ENCODE measurements around the gene CEPT1. TPM values are rescaled to one million over a fixed set of nuclear protein-coding genes. Genes with fewer than 3 reads are reported as not detected.
"Not testable (repeated sequence)": the region's sequence is repeated elsewhere in the genome, so short reads cannot be mapped to it uniquely, and the experiment has no call there.

The CEPT1 gene
- 10 to 100 TPM; 38.6 to 61.0 (median 40.2) TPM for total RNA-seq

GRCh38 chr1:111139956-111140679 is at the start of gene CEPT1, which contains the start of gene DRAM2:
CEPT1 (plus strand) TSS chr1:111140223; CDS start chr1:111147715, 7,492 bp downstream.
DRAM2 (minus strand) TSS chr1:111140093; CDS start chr1:111131554, 8,539 bp downstream.
- ATAC-seq (ENCODE audit: low FRiP score) (peak; percentile 96), DNase-seq (ENCODE audit: low spot score) (peak; percentile 97)
- TF ChIP-seq, protein P1, sequence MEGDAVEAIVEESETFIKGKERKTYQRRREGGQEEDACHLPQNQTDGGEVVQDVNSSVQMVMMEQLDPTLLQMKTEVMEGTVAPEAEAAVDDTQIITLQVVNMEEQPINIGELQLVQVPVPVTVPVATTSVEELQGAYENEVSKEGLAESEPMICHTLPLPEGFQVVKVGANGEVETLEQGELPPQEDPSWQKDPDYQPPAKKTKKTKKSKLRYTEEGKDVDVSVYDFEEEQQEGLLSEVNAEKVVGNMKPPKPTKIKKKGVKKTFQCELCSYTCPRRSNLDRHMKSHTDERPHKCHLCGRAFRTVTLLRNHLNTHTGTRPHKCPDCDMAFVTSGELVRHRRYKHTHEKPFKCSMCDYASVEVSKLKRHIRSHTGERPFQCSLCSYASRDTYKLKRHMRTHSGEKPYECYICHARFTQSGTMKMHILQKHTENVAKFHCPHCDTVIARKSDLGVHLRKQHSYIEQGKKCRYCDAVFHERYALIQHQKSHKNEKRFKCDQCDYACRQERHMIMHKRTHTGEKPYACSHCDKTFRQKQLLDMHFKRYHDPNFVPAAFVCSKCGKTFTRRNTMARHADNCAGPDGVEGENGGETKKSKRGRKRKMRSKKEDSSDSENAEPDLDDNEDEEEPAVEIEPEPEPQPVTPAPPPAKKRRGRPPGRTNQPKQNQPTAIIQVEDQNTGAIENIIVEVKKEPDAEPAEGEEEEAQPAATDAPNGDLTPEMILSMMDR (IDR thresholded peaks at IDR 0.05): no peak

GRCh38 chr1:111095421-111095820 is 44.6 kb upstream of the CEPT1 start:
- ATAC-seq (ENCODE audit: low FRiP score): not testable (repeated sequence)

DNA sequence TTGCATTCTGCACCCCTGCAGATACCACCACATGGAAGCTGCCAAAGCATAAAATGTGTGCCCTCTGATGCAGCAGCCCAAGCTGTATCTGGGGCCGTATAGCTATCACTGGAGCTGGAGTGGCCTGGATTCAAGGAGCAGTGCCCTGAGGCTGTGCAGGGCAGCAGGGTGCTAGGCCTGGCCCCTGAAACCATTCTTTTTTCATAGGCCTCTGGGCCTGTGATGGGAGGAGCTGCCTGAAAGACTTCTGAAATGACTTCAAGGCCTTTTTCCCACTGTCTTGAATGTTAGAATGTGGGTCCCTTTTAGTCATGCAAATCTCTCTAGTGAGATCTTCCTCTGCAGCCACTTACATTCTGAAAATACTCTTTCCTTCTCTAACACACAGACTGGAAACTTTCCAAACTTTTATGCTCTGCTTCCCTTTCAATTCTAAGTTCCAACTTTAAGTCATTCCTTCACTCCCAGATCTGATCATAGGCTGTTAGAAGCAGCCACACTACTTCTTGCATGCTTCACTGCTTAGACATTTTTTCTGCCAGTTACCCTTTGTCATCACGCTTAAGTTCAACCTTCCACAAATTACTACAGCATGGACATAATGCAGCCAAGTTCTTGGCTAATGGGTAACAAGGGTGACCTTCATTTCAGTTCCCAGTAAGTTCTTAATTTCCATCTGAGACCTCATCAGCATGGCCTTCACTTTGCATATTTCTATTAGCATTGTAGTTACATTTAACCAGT is 42.5 kb upstream of the CEPT1 start:
- DNase-seq (ENCODE audit: low spot score) (no peak), ATAC-seq (ENCODE audit: low FRiP score) (no peak)
- TF ChIP-seq, protein P1 (IDR thresholded peaks at IDR 0.05): no peak

More at GRCh38 chr1:111095421-111095820, 44.6 kb upstream of the CEPT1 start:
- DNase-seq (ENCODE audit: low spot score): not testable (repeated sequence)

DNA sequence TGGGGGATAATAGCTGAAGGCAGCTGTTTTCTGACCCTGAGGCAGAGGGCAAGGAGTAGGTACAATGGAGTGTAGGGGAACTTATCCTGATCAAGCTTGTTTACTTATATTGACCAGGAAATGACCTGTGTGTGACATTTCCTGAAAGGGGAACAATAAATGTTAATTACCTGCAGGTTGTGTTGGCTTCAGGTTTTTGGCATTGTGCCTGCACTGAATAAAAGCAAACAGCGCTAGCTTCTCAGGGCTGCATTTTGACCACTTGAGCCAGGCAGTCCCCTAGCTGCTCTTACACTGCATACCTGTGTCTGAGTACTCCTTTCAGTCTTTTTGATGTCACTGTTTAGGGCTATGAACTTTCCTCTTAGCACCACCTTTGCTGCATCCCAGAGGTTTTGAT is 40.7 kb upstream of the CEPT1 start:
- DNase-seq (ENCODE audit: low spot score): no peak
- no peak for ATAC-seq (ENCODE audit: low FRiP score)
- TF ChIP-seq, protein P1 (IDR thresholded peaks at IDR 0.05): no peak

- TF ChIP-seq, protein P1 (IDR thresholded peaks at IDR 0.05): no peak
- ATAC-seq (ENCODE audit: low FRiP score) (no peak), DNase-seq (ENCODE audit: low spot score) (no peak)
These were observed 38.0 kb upstream of the CEPT1 start for GRCh38 chr1:111101854-111102642.

- TF ChIP-seq, protein P1 (IDR thresholded peaks at IDR 0.05): no peak
- DNase-seq (ENCODE audit: low spot score) (no peak), ATAC-seq (ENCODE audit: low FRiP score) (no peak)
These were observed 35.0 kb upstream of the CEPT1 start for GRCh38 chr1:111104981-111105380.
